A549 (cell line): ENCODE measurements around the gene PLIN5. TPM values are rescaled to one million over a fixed set of nuclear protein-coding genes. Genes with fewer than 3 reads are reported as not detected.

ENCODE experiments used
- ATAC-seq, 2 experiments: fragments of 200-7000 bp in 1 of 2; fragments of >200 bp in 1 of 2; cut with Nextera tagmentation in 1 of 2; cut with Tn5 transposase in 1 of 2; 3 replicates each; pipeline versions ENCODE4 v1.8.0 to v1.9.1; 2018 to 2020; ENCODE audit warnings: mild to moderate bottlenecking in 1 of 2, moderate library complexity in 1 of 2
- CTCF ChIA-PET: fragments of 300-600 bp; sonication (Branson Sonifier 250); formaldehyde crosslinking; extraction: SDS; loops from one replicate; lab custom pipeline; 2021; ENCODE audit warnings: antibody characterized with exemption, inconsistent platforms; lab: Yijun Ruan, JAX
- POLR2A ChIA-PET: fragments of 350-600 bp; formaldehyde crosslinking; extraction: SDS; loops from one replicate; lab custom pipeline; 2021; ENCODE audit warnings: antibody characterized with exemption, inconsistent platforms; lab: Yijun Ruan, JAX
- DNase-seq, 2 experiments: peaks; one replicate each; pipeline versions ENCODE4 v3.0.0 to v3.0.0-alpha.2; 2011 to 2016; ENCODE audit warnings: low read depth in 1 of 2, low spot score in 1 of 2
- FAIRE-seq: peaks from 2 replicates; lab custom pipeline; 2011; peaks lifted over from hg19 to GRCh38; lab: Jason Lieb, UNC
- H3K27ac ChIP-seq, 2 experiments: fragments of >200 bp; sonication (Bioruptor Twin); formaldehyde crosslinking; 3 replicates each; pipeline ENCODE4 v1.5.1; 2016 to 2017
- H3K4me1 ChIP-seq: fragments of >200 bp; sonication (Bioruptor Twin); formaldehyde crosslinking; 3 replicates; pipeline ENCODE4 v1.6.1; 2016
- H3K4me2 ChIP-seq: fragments of >200 bp; sonication (Bioruptor Twin); formaldehyde crosslinking; 3 replicates; pipeline ENCODE4 v1.6.1; 2016
- H3K4me3 ChIP-seq: fragments of >200 bp; sonication (Bioruptor Twin); formaldehyde crosslinking; 3 replicates; pipeline ENCODE4 v1.5.1; 2016
- H3K9me3 ChIP-seq: fragments of >200 bp; sonication (Bioruptor Twin); formaldehyde crosslinking; 3 replicates; pipeline ENCODE4 v1.6.1; 2016
- BCL3 ChIP-seq: fragments of >200 bp; sonication (Bioruptor Twin); formaldehyde crosslinking; IDR thresholded peaks from 3 replicates; pipeline ENCODE4 v1.6.1; 2016
- BHLHE40 ChIP-seq: IDR thresholded peaks from 2 replicates; pipeline ENCODE4 v1.6.1; 2012; ENCODE audit warnings: low read depth, low read length, inconsistent platforms
- CEBPB ChIP-seq, 2 experiments: fragments of >200 bp in 1 of 2; sonication (Bioruptor Twin) in 1 of 2; formaldehyde crosslinking in 1 of 2; IDR thresholded peaks; 2 replicates each; pipeline ENCODE4 v1.6.1; 2012 to 2016
- CHD4 ChIP-seq: fragments of 200-600 bp; sonication (generic); IDR thresholded peaks from 2 replicates; pipeline ENCODE4 v1.6.1; 2016; ENCODE audit warnings: antibody characterized with exemption, mild to moderate bottlenecking, borderline replicate concordance
- E2F6 ChIP-seq: IDR thresholded peaks from 2 replicates; pipeline ENCODE4 v1.6.1; 2012; ENCODE audit warnings: low read depth, borderline replicate concordance
- ELK1 ChIP-seq: fragments of 150-350 bp; IDR thresholded peaks from 2 replicates; pipeline ENCODE4 v1.6.1; 2014; ENCODE audit warnings: low read depth, mild to moderate bottlenecking, low read length
- ESRRA ChIP-seq: fragments of 150-350 bp; IDR thresholded peaks from 2 replicates; pipeline ENCODE4 v1.6.1; 2014; ENCODE audit warnings: mild to moderate bottlenecking, low read length, borderline replicate concordance
- GATA3 ChIP-seq: IDR thresholded peaks from 2 replicates; pipeline ENCODE4 v1.6.1; 2012; ENCODE audit warnings: borderline replicate concordance
- HDAC2 ChIP-seq: fragments of 200-600 bp; sonication (generic); IDR thresholded peaks from 2 replicates; pipeline ENCODE4 v1.6.1; 2016
- HEYL ChIP-seq: fragments of 250-450 bp; sonication (Bioruptor Pico); IDR thresholded peaks from 2 replicates; pipeline ENCODE4 v1.8.0; 2021; ENCODE audit warnings: mild to moderate bottlenecking, moderate library complexity
- HMGXB4 ChIP-seq: fragments of 250-450 bp; sonication (Bioruptor Pico); IDR thresholded peaks from 2 replicates; pipeline ENCODE4 v1.5.0; 2021; ENCODE audit warnings: mild to moderate bottlenecking, moderate library complexity, borderline replicate concordance
- JUNB ChIP-seq: fragments of >200 bp; sonication (Bioruptor Twin); formaldehyde crosslinking; IDR thresholded peaks from 2 replicates; pipeline ENCODE4 v1.6.1; 2016
- KDM1A ChIP-seq: fragments of 200-600 bp; sonication (generic); IDR thresholded peaks from 2 replicates; pipeline ENCODE4 v1.6.1; 2016; ENCODE audit warnings: low read depth, mild to moderate bottlenecking
- KDM5A ChIP-seq: fragments of 200-600 bp; sonication (generic); IDR thresholded peaks from 2 replicates; pipeline ENCODE4 v1.6.1; 2016; ENCODE audit warnings: antibody characterized with exemption, mild to moderate bottlenecking
- NPAS2 ChIP-seq: fragments of 250-450 bp; sonication (Bioruptor Pico); IDR thresholded peaks from 2 replicates; pipeline ENCODE4 v1.8.0; 2022; ENCODE audit warnings: mild to moderate bottlenecking, moderate library complexity, borderline replicate concordance
- PBX3 ChIP-seq: IDR thresholded peaks from 2 replicates; pipeline ENCODE4 v1.6.1; 2012
- RAD21 ChIP-seq, 2 experiments: fragments of >200 bp in 1 of 2; sonication (Bioruptor Twin) in 1 of 2; formaldehyde crosslinking in 1 of 2; IDR thresholded peaks in 1 of 2; conservative IDR thresholded peaks in 1 of 2; 2 replicates in 1 of 2; 3 replicates in 1 of 2; pipeline ENCODE4 v1.6.1; 2012 to 2018; ENCODE audit warnings: inconsistent platforms in 1 of 2
- RARB ChIP-seq: fragments of 250-450 bp; sonication (Bioruptor Pico); IDR thresholded peaks from 2 replicates; pipeline ENCODE4 v1.8.0; 2021; ENCODE audit warnings: mild to moderate bottlenecking, moderate library complexity
- RCOR1 ChIP-seq: fragments of 150-350 bp; IDR thresholded peaks from 2 replicates; pipeline ENCODE4 v1.6.1; 2014; ENCODE audit warnings: antibody characterized with exemption, low read length, low read depth
- TFCP2L1 ChIP-seq: fragments of 250-450 bp; sonication (Bioruptor Pico); IDR thresholded peaks from 2 replicates; pipeline ENCODE4 v1.5.0; 2021; ENCODE audit warnings: mild to moderate bottlenecking
- TP53 ChIP-seq: fragments of 250-450 bp; sonication (Bioruptor Pico); IDR thresholded peaks from 2 replicates; pipeline ENCODE4 v1.5.0; 2021; ENCODE audit warnings: mild to moderate bottlenecking, moderate library complexity
- USF2 ChIP-seq: fragments of 450-650 bp; IDR thresholded peaks from 2 replicates; pipeline ENCODE4 v1.6.1; 2014; ENCODE audit warnings: antibody characterized with exemption
- ZC3H11A ChIP-seq: fragments of 450-650 bp; IDR thresholded peaks from 2 replicates; pipeline ENCODE4 v1.6.1; 2014; ENCODE audit warnings: antibody characterized with exemption, mild to moderate bottlenecking
- ZFP36 ChIP-seq: fragments of 450-650 bp; IDR thresholded peaks from 2 replicates; pipeline ENCODE4 v1.6.1; 2014; ENCODE audit warnings: borderline replicate concordance; ENCODE audit not compliant: partially characterized antibody
- ZNF302 ChIP-seq: fragments of 250-450 bp; sonication (Bioruptor Pico); IDR thresholded peaks from 2 replicates; pipeline ENCODE4 v1.9.0; 2021; ENCODE audit warnings: inconsistent platforms, mild to moderate bottlenecking, moderate library complexity
- WGBS: methylation state at CpG from one replicate; pipeline ENCODE4 v1.1.6; 2017; ENCODE audit errors: missing lambda C conversion rate; 5-methylcytosine and 5-hydroxymethylcytosine counted together
- polyA plus RNA-seq, 4 experiments: library from polyadenylated mRNA; depleted of rRNA in 3 of 4; stranded (reverse); fragments of >200 nt; fragmentation: RNase III in 1 of 4; extraction: RNeasy Plus Mini Kit Qiagen cat#74134 plus additional on column Dnase treatment in 1 of 4; gene quantifications; 2 replicates in 3 of 4; 3 replicates in 1 of 4; pipeline ENCODE4 v1.2.3, GENCODE V29; 2011 to 2017

PLIN5 gene
- polyA plus RNA-seq, 2 of the 4 experiments (the other 2 are of a cell fraction) = 0.08 to 0.25 TPM

- no peak for FAIRE-seq
- ChIA-PET CTCF (interaction anchor here (1.2 to 2.4 kb wide), 3 partner anchors 9 to 30 kb away, joined by 4 to 12 read pairs (median 4); no protein-coding TSS in a partner anchor), POLR2A (no interaction called here)
- no peak overlapping the region for H3K4me2 ChIP-seq
- H3K9me3 ChIP-seq = no peaks in the 10 kb centered on the region
- TF ChIP-seq JUNB (no peak), CHD4 (no peak), HDAC2 (no peak), ZC3H11A (no peak), RAD21 (conservative IDR thresholded peaks at IDR 0.05 in 1 of 2, IDR thresholded peaks at IDR 0.05 in 1 of 2) (no peak), ELK1 (no peak), E2F6 (no peak), RARB (CRISPR knock-in tag) (no peak), KDM5A (no peak), ZNF302 (CRISPR knock-in tag) (no peak), NPAS2 (CRISPR knock-in tag) (no peak), HMGXB4 (CRISPR knock-in tag) (no peak), ZFP36 (no peak), TFCP2L1 (CRISPR knock-in tag) (no peak), USF2 (no peak), BHLHE40 (no peak)
- no peak overlapping the region for H3K27ac ChIP-seq
- ATAC-seq = no peak
- no peaks in the 10 kb centered on the region for H3K4me1 ChIP-seq
- WGBS = 84% methylated on average over 10 of the region's 27 CpGs
- H3K4me3 ChIP-seq = no peak overlapping the region
- DNase-seq = no peak
These were observed 3.1 kb upstream of the PLIN5 start for GRCh38 chr19:4537953-4538600.

GRCh38 chr19:4536798-4537197 is 1.8 kb upstream of the PLIN5 start:
- H3K27ac ChIP-seq = no peak overlapping the region
- TF ChIP-seq RCOR1 (no peak), HDAC2 (no peak), HEYL (CRISPR knock-in tag) (no peak), GATA3 (no peak), KDM1A (no peak), TFCP2L1 (CRISPR knock-in tag) (no peak), BCL3 (no peak), ESRRA (no peak), ELK1 (no peak), PBX3 (no peak), TP53 (no peak), E2F6 (no peak), CEBPB (IDR thresholded peaks at IDR 0.05) (no peak)
- ChIA-PET CTCF (interaction anchor here (3.5 kb wide), 1 partner anchor 13 kb away, joined by 51 read pairs; no protein-coding TSS in a partner anchor), POLR2A (no interaction called here)
- H3K4me2 ChIP-seq = no peak overlapping the region
- DNase-seq = no peak
- WGBS = 33% methylated on average over 1 of the region's 5 CpGs
- FAIRE-seq = no peak
- no peak for ATAC-seq
- H3K9me3 ChIP-seq = no peaks in the 10 kb centered on the region
- H3K4me3 ChIP-seq = no peak overlapping the region
- H3K4me1 ChIP-seq = no peaks in the 10 kb centered on the region
